Uterus (tissue), 4 donors: ENCODE measurements around the gene CYSTM1. TPM values are rescaled to one million over a fixed set of nuclear protein-coding genes. Genes with fewer than 3 reads are reported as not detected.

Source experiments
- DNase-seq, 2 donors: peaks; one replicate each; pipeline ENCODE4 v3.0.0-alpha.2; 2019 to 2020
- H3K27ac ChIP-seq, 2 donors: fragments of 200-600 bp; sonication (generic); 1 replicate in 1 of 2; 2 replicates in 1 of 2; pipeline ENCODE4 v1.5.1; 2016 to 2018
- H3K27me3 ChIP-seq, 2 donors: fragments of 200-600 bp; sonication (generic); one replicate each; pipeline ENCODE4 v1.5.1; 2018 to 2019; ENCODE audit warnings: control low read depth in 1 of 2
- H3K36me3 ChIP-seq, 2 donors: fragments of 200-600 bp; sonication (generic); one replicate each; pipeline ENCODE4 v1.5.1; 2019; ENCODE audit warnings: control low read depth in 1 of 2
- H3K4me1 ChIP-seq, 2 donors: fragments of 200-600 bp; sonication (generic); one replicate each; pipeline ENCODE4 v1.5.1; 2018 to 2019; ENCODE audit warnings: control low read depth in 1 of 2
- H3K4me3 ChIP-seq, 2 donors: fragments of 200-600 bp; sonication (generic); 1 replicate in 1 of 2; 2 replicates in 1 of 2; pipeline ENCODE4 v1.5.1; 2018 to 2019; ENCODE audit warnings: mild to moderate bottlenecking in 1 of 2
- H3K9me3 ChIP-seq, 2 donors: fragments of 200-600 bp; sonication (generic); one replicate each; pipeline ENCODE4 v1.5.1; 2019; ENCODE audit warnings: control low read depth in 1 of 2
- POLR2A ChIP-seq, 2 donors: fragments of 450-650 bp; IDR thresholded peaks; one replicate each; pipeline ENCODE4 v1.6.1; 2016; ENCODE audit warnings: antibody characterized with exemption in 2 of 2, mild to moderate bottlenecking in 1 of 2, moderate library complexity in 1 of 2
- intact Hi-C: fragments of 100-400 bp; cut with DNase I; formaldehyde crosslinking; loops from one replicate; pipeline ENCODE4 v1.15.1; 2023; ENCODE audit warnings: low total_unique reads
- total RNA-seq, 4 donors: library from RNA; depleted of rRNA in 3 of 4; stranded (reverse); fragments of >200 nt in 3 of 4; gene quantifications; one replicate each; pipeline versions ENCODE4 v1.1.0 to v1.2.4, GENCODE V29; 2014 to 2023
- TF ChIP-seq, protein P1 (sequence below), 4 experiments: fragments of 200-600 bp in 2 of 4; fragments of 450-650 bp in 2 of 4; sonication (generic) in 2 of 4; IDR thresholded peaks; one replicate each; pipeline ENCODE4 v1.5.1; 2016 to 2019; ENCODE audit warnings: antibody characterized with exemption in 4 of 4, mild to moderate bottlenecking in 2 of 4, moderate library complexity in 1 of 4
- donor health status: DM: yes; HTN: yes; CAD: no.

The CYSTM1 gene
- total RNA-seq, 4 donors from 2014 or later = 4.4 to 76.8 (median 45.3) TPM

DNA sequence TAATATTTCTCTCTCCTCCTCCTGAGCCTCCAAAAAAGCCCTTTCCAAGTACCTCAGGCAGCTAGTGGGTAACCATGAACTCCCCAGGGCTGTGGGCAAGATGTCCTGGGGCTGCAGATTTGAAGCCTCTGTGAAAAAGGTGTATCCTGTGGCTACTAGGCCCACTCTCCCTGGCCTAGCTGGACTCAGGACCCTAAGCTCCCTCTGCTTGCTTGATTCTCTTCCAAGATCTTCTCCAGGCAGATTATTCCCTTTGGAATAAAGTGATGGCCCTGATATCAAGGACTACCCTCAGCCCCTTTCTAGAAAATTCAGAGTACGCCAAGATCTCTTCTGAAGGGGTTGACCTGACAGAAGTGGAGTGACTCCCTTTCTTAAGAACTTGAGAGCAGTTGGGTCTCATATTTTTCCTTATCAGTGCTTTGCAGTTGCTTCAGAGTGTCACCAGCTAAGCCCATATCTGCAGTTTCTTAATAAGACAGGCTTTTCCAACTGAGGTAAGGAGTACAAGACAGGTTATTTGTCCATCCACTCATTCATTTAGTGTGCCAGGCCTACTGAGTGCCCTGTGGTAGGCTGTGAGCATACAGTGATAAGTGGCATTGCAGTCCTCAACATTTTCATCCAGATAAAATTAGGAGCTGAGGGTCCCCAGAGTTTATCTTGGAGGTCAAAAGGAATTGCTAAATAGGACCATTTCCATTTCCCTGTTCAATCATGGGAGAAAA lies 42.5 kb downstream of the CYSTM1 start:
- intact Hi-C loops = no loop called here
- TF ChIP-seq, protein P1, sequence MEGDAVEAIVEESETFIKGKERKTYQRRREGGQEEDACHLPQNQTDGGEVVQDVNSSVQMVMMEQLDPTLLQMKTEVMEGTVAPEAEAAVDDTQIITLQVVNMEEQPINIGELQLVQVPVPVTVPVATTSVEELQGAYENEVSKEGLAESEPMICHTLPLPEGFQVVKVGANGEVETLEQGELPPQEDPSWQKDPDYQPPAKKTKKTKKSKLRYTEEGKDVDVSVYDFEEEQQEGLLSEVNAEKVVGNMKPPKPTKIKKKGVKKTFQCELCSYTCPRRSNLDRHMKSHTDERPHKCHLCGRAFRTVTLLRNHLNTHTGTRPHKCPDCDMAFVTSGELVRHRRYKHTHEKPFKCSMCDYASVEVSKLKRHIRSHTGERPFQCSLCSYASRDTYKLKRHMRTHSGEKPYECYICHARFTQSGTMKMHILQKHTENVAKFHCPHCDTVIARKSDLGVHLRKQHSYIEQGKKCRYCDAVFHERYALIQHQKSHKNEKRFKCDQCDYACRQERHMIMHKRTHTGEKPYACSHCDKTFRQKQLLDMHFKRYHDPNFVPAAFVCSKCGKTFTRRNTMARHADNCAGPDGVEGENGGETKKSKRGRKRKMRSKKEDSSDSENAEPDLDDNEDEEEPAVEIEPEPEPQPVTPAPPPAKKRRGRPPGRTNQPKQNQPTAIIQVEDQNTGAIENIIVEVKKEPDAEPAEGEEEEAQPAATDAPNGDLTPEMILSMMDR (IDR thresholded peaks at IDR 0.05) = no peak
- no peak for TF ChIP-seq POLR2A (IDR thresholded peaks at IDR 0.05)
- Histone ChIP-seq H3K36me3 (no peaks in the 10 kb centered on the region), H3K27ac (no peak overlapping the region), H3K9me3 (no peaks in the 10 kb centered on the region), H3K4me1 (peaks cover 0 to 4% of the 10 kb centered on the region in 2 donors), H3K27me3 (no peaks in the 10 kb centered on the region), H3K4me3 (no peak overlapping the region)
- DNase-seq = no peak

DNA sequence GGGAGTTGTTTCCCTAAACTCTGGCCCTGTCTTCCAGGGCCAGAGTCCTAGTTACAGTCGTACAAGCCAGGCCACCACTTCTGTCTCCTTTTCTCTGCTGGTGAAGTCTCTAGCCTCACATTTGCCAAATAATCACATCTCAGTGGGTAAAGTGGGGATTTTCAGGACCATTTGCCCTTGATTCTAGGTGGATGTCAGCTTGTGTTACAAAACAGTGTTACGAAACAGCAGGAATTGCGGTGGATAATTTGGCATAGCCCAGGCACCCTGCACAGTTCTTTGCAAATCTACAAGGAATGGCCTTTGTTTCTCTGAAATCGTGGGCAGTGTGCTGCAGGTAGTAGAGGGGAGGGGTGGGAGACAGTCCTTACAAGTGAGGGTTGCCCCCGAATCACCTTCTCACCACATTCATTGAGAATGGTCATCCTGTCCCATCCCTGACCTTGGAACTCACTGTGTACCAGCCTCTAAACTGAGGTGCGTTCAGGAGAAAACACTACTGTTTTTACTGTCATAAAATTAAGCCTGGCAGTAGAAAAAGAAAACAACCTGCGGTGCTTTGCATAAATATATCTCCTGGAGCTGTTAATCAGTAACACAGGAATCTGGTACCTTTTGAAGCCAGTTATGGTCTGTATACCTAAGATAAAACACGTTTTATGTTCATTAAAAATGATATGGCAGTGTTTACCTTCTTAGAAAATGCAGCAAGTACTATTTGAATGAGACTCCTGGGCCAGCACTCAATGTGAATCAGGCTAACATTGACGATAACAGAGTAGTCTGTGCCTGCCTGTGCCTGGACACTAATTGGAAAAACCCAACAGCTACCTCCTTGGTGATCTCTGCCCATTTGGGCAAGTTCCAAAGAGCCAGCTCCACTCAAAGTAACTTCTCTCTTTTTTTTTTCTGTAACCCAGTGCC lies 44.3 kb downstream of the CYSTM1 start:
- no peaks in the 10 kb centered on the region for H3K9me3 ChIP-seq
- no peaks in the 10 kb centered on the region for H3K36me3 ChIP-seq
- intact Hi-C loops = no loop called here
- TF ChIP-seq POLR2A (IDR thresholded peaks at IDR 0.05) = no peak
- TF ChIP-seq, protein P1 (IDR thresholded peaks at IDR 0.05) = no peak
- no peak overlapping the region for H3K4me3 ChIP-seq
- H3K4me1 ChIP-seq = peaks cover 0 to 4% of the 10 kb centered on the region in 2 donors
- no peak overlapping the region for H3K27ac ChIP-seq
- H3K27me3 ChIP-seq = no peaks in the 10 kb centered on the region
- no peak for DNase-seq

DNA sequence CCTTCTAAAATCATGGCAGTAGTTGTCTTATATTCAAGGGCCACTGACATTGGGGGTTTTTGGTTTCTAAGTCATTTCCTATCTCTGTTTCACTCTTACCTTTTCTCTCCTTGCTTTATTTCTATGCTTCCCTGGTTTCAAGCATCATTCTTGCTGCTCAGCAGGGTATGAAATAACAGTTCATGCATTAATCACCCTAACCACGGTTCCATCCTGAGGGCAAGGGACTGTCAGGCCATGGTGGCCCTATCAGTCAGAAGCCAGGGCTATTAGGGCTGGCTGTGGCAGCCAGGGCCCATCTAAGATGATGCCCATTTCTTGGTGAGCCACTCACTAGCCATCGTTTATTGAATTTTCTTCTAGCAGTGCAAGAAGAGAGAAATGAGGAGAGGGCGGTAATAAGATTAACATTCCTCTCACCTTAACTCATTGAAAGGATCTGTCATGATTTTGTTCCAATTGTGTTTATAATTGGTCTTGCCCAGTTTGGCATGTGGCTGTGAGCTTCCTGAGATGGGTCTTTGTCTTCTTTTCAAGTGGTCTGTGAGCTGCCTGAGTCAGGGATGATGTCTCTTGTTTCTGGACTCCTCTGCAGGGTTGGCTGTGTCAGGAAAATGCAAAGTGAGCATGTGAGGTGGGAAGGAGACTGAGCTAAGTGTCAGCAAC lies 45.2 kb downstream of the CYSTM1 start:
- H3K27me3 ChIP-seq = no peaks in the 10 kb centered on the region
- no peak for DNase-seq
- no peak overlapping the region for H3K4me3 ChIP-seq
- intact Hi-C loops = no loop called here
- no peak overlapping the region for H3K27ac ChIP-seq
- TF ChIP-seq, protein P1 (IDR thresholded peaks at IDR 0.05) = no peak
- TF ChIP-seq POLR2A (IDR thresholded peaks at IDR 0.05) = no peak
- peaks cover 0 to 4% of the 10 kb centered on the region in 2 donors for H3K4me1 ChIP-seq
- no peaks in the 10 kb centered on the region for H3K9me3 ChIP-seq
- no peaks in the 10 kb centered on the region for H3K36me3 ChIP-seq

DNA sequence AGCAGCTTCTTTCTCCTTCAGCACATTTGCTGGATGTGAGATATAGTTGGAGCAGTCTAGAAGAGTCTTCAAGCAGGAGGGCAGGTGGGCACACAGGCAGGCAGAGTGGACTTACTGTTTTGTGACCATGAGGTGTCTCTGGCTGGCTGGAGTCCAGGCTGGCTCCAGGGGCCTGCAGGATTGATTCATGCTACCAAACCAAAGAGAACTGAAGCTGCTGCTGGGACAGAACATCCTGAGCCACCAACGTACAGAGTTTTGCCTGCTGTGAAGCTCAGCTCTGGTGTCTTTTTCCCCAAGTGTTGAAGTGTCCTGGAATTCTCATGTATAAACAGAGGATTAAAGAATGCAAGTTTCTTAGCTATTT lies 45.7 kb downstream of the CYSTM1 start:
- H3K27me3 ChIP-seq = no peaks in the 10 kb centered on the region
- peaks cover 0 to 4% of the 10 kb centered on the region in 2 donors for H3K4me1 ChIP-seq
- no peaks in the 10 kb centered on the region for H3K36me3 ChIP-seq
- DNase-seq = no peak
- H3K4me3 ChIP-seq = no peak overlapping the region
- H3K9me3 ChIP-seq = no peaks in the 10 kb centered on the region
- no peak overlapping the region for H3K27ac ChIP-seq
- intact Hi-C loops = no loop called here
- TF ChIP-seq, protein P1 (IDR thresholded peaks at IDR 0.05) = no peak
- no peak for TF ChIP-seq POLR2A (IDR thresholded peaks at IDR 0.05)
